Upper lobe of right lung (tissue), 1 donor: ENCODE results near the gene BHLHE23. TPM values are rescaled to one million over a fixed set of nuclear protein-coding genes. Genes with fewer than 3 reads are reported as not detected.

Experiments
- ATAC-seq: fragments of 200-7000 bp; cut with Tn5 transposase; one replicate; pipeline ENCODE4 v1.9.1; 2020; ENCODE audit warnings: mild to moderate bottlenecking, moderate library complexity
- DNase-seq: peaks from one replicate; pipeline ENCODE4 v3.0.0-alpha.2; 2020
- H3K27ac ChIP-seq: fragments of 200-600 bp; one replicate; pipeline ENCODE4 v1.8.0; 2022
- H3K27me3 ChIP-seq: fragments of 200-600 bp; one replicate; pipeline ENCODE4 v1.8.0; 2022; ENCODE audit warnings: mild to moderate bottlenecking
- H3K36me3 ChIP-seq: fragments of 200-600 bp; one replicate; pipeline ENCODE4 v1.8.0; 2022
- H3K4me1 ChIP-seq: fragments of 200-600 bp; one replicate; pipeline ENCODE4 v1.8.0; 2022
- H3K4me3 ChIP-seq: fragments of 200-600 bp; one replicate; pipeline ENCODE4 v1.8.0; 2022; ENCODE audit warnings: mild to moderate bottlenecking
- H3K9me3 ChIP-seq: fragments of 200-600 bp; one replicate; pipeline ENCODE4 v1.8.0; 2022
- intact Hi-C: fragments of 100-400 bp; cut with DNase I; formaldehyde crosslinking; loops from one replicate; pipeline ENCODE4 v1.11.0; 2022
- total RNA-seq: library from RNA; stranded (reverse); fragmentation: NEBNext Ultra II Directional; extraction: Animal tissue kit (Norgen Biotek cat#: 25700); gene quantifications from one replicate; pipeline ENCODE4 v1.2.1, GENCODE V29; 2021
- TF ChIP-seq, protein P1 (sequence below): fragments of 200-600 bp; IDR thresholded peaks from one replicate; pipeline ENCODE4 v1.8.0; 2022; ENCODE audit warnings: antibody characterized with exemption
- donor health status: DM: no; HTN: yes; CAD: no; lungs with severe emphysema.

BHLHE23 gene
- total RNA-seq, 1 donor from 2014 or later = not detected

GRCh38 chr20:63049191-63049518 lies 42.4 kb upstream of the BHLHE23 start:
- intact Hi-C loops = no loop called here
- Histone ChIP-seq H3K36me3 (no peaks in the 10 kb centered on the region), H3K4me3 (no peak overlapping the region), H3K4me1 (no peaks in the 10 kb centered on the region), H3K27ac (no peak overlapping the region), H3K27me3 (peaks cover 20% of the 10 kb centered on the region), H3K9me3 (no peaks in the 10 kb centered on the region)
- ATAC-seq (no peak), DNase-seq (no peak)
- TF ChIP-seq, protein P1, sequence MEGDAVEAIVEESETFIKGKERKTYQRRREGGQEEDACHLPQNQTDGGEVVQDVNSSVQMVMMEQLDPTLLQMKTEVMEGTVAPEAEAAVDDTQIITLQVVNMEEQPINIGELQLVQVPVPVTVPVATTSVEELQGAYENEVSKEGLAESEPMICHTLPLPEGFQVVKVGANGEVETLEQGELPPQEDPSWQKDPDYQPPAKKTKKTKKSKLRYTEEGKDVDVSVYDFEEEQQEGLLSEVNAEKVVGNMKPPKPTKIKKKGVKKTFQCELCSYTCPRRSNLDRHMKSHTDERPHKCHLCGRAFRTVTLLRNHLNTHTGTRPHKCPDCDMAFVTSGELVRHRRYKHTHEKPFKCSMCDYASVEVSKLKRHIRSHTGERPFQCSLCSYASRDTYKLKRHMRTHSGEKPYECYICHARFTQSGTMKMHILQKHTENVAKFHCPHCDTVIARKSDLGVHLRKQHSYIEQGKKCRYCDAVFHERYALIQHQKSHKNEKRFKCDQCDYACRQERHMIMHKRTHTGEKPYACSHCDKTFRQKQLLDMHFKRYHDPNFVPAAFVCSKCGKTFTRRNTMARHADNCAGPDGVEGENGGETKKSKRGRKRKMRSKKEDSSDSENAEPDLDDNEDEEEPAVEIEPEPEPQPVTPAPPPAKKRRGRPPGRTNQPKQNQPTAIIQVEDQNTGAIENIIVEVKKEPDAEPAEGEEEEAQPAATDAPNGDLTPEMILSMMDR = no peak

DNA sequence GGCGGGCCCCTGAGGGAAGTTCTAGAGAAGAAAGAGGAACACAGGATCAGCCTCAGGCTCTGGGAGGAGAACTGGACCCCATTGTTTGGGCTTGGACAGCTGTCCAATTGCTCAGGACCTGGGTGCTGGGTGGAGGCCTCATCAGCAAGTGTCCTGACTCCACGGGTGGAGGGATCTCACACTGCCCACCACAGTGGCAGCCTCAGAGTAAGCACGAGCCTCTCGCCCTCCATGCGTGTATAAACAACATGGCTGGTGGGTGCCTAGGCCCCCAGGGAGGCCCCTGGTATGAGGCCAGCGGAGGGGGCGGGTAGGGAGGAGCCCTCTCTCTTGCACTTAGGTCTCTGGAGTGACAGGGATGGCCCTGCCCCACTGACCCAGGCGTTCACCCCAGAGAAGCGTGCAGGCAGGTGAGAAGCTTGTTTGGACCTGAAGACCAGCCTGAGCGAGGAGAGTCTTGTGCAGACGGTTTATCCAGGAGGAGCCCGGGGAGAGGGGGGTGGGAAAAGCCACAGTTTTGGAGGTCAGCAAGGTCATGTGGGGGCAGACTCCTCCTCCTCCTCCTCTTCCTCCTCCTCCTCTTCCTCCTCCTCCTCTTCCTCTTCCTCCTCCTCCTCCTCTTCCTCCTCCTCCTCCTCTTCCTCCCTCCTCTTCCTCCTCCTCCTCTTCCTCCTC lies 41.9 kb upstream of the BHLHE23 start:
- ATAC-seq (no peak), DNase-seq (no peak)
- Histone ChIP-seq H3K36me3 (no peaks in the 10 kb centered on the region), H3K27me3 (peaks cover 19% of the 10 kb centered on the region), H3K9me3 (no peaks in the 10 kb centered on the region), H3K4me3 (no peak overlapping the region), H3K4me1 (no peaks in the 10 kb centered on the region), H3K27ac (no peak overlapping the region)
- intact Hi-C loops = no loop called here
- TF ChIP-seq, protein P1 = no peak

- Histone ChIP-seq H3K4me3 (no peak overlapping the region), H3K27me3 (peaks cover 18% of the 10 kb centered on the region), H3K36me3 (no peaks in the 10 kb centered on the region), H3K27ac (no peak overlapping the region), H3K4me1 (no peaks in the 10 kb centered on the region), H3K9me3 (no peaks in the 10 kb centered on the region)
- no peak for DNase-seq
- no peak for ATAC-seq
- intact Hi-C loops = no loop called here
- TF ChIP-seq, protein P1 = no peak
Observed at GRCh38 chr20:63047946-63048345, 41.2 kb upstream of the BHLHE23 start.

GRCh38 chr20:63047267-63047666 lies 40.5 kb upstream of the BHLHE23 start:
- TF ChIP-seq, protein P1 = no peak
- DNase-seq (no peak), ATAC-seq (no peak)
- Histone ChIP-seq H3K27ac (no peak overlapping the region), H3K9me3 (no peaks in the 10 kb centered on the region), H3K36me3 (no peaks in the 10 kb centered on the region), H3K4me3 (no peak overlapping the region), H3K27me3 (peaks cover 18% of the 10 kb centered on the region), H3K4me1 (no peaks in the 10 kb centered on the region)
- intact Hi-C loops = no loop called here

DNA sequence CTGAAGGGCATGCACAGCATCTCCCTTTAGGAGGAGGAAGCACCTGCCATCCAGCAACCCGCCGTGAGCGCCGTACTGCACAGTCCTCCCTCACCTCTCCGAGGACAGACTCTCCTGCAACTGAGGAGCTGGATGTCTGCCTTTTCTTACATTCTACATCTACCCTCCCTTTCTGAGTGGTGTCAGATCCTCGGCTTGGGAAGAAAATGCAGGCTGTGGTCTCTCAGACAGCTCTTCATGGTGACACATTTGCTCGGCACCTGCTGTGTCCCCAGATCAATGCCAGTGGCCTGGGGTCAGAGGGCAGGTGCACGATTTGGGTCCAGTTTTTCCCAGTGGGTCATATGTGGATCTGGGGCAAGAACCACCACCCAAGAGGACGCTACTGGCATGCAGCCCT lies 40.1 kb upstream of the BHLHE23 start:
- H3K27me3 ChIP-seq = peaks cover 18% of the 10 kb centered on the region
- ATAC-seq (no peak), DNase-seq (no peak)
- H3K4me3 ChIP-seq = no peak overlapping the region
- intact Hi-C loops = no loop called here
- no peaks in the 10 kb centered on the region for H3K36me3 ChIP-seq
- TF ChIP-seq, protein P1 = no peak
- H3K27ac ChIP-seq = no peak overlapping the region
- H3K4me1 ChIP-seq = no peaks in the 10 kb centered on the region
- H3K9me3 ChIP-seq = no peaks in the 10 kb centered on the region

- ATAC-seq = no peak
- no peak overlapping the region for H3K4me3 ChIP-seq
- H3K4me1 ChIP-seq = no peaks in the 10 kb centered on the region
- intact Hi-C loops = no loop called here
- TF ChIP-seq, protein P1 = no peak
- H3K27me3 ChIP-seq = peaks cover 24% of the 10 kb centered on the region
- no peak overlapping the region for H3K27ac ChIP-seq
- DNase-seq = no peak
- H3K9me3 ChIP-seq = no peaks in the 10 kb centered on the region
- no peaks in the 10 kb centered on the region for H3K36me3 ChIP-seq
Observed at GRCh38 chr20:63045991-63046390, 39.2 kb upstream of the BHLHE23 start.
